ENCODE results near the gene DNTTIP2.
A peak's percentile ranks its signal among the peaks of the same experiment; 100 is the strongest.

- TF ChIP-seq CTCF (IDR thresholded peaks at IDR 0.05) (peak; percentile 84 to 99 (median 96)), POLR2A (IDR thresholded peaks at IDR 0.05) (peak; percentile 78 to 79)
Measured at GRCh38 chr1:93909146-93910050, 30.4 kb upstream of the DNTTIP2 start, which contains the start of gene GCLM.

Measured in Peyer's patch (tissue), 4 donors.